ENCODE measurements around the gene OR10G8. TPM values are rescaled to one million over a fixed set of nuclear protein-coding genes. Genes with fewer than 3 reads are reported as not detected.
A peak's percentile ranks its signal among the peaks of the same experiment; 100 is the strongest.

Gene OR10G8
- total RNA-seq, 2 donors from 2014 or later: not detected

DNA sequence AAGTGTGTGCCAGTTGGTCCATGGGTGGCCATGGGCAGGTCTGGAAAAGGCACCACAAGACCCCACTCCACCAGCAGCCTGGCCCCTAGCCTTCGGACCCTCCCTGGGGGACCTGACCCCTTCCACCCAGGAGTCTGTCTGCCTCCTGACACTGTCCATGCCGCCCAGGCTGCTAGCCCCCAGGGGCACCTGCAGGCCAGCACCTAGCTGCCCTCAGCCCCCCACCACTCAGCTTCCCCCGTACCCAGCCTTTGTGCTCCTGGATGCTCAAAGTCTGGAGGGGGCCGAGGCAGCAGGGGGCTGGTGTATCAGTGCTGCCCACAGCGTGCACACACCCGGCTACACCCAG is 48.9 kb downstream of the OR10G8 start:
- ATAC-seq (peak in 1 of 2 donors; percentile 6), DNase-seq (no peak)
- intact Hi-C loops (cut with DNase I): no loop called here

DNA sequence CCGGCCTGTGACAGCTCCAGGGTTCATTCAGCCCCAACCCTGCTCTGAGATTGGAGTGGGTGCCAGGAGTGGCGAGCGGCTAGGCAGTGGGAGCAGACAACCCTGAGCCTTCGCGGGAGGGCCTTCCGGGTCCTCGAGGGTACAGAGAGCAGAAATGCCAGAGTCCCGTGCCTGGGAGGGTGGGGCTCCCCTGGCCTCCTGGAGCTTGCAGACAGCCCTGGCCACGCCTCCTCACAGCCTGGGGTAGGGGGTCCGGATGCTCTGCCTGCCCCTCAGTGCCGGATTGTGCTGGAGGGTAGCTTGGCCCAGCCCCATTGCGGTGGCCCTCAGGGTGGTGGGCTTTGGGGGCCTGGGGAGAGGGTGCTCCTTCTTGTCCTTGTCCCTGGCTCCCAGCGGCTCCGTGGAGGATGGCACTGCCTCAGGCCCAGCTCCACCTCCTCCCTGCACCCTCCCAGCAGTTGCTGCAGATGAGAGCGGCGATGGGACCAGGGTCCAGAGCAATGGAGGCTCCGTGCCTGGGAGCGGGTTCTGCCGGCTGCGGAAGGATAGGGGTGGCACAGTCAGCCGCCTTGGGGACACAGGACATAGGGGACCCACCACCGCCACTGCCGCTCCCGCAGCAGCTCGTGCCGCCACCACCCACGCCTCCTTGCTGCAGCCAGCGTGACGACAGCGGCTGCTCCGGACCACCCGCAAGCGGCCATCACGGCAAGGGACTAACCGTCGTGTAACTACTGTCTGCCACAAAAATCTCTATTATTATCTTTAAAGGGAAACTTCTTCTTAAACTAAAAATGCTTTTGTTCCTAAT is 49.4 kb downstream of the OR10G8 start:
- DNase-seq (peak; percentile 36), ATAC-seq (peak; percentile 35 to 72)
- intact Hi-C loops (cut with DNase I): no loop called here

DNA sequence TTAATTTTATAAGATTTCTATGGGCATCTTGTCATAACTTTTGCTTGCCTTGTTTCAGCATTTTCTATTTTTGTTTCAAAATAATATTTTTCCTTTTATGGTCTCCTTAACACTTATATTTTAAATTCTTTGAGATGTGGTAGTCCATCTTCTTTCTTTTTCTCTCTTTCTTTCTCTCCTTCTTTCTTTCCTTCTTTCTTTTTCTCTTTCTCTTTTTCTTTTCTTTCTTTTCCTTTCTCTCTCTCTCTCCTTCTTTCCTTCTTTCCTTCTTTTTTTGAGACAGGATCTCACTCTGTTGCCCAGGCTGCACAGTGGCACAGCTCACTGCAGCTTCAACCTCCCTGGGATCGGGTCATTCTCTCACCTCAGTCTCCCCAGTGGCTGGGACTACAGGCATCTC is 50.7 kb downstream of the OR10G8 start:
- intact Hi-C loops (cut with DNase I): no loop called here
- ATAC-seq (no peak), DNase-seq (no peak)

DNA sequence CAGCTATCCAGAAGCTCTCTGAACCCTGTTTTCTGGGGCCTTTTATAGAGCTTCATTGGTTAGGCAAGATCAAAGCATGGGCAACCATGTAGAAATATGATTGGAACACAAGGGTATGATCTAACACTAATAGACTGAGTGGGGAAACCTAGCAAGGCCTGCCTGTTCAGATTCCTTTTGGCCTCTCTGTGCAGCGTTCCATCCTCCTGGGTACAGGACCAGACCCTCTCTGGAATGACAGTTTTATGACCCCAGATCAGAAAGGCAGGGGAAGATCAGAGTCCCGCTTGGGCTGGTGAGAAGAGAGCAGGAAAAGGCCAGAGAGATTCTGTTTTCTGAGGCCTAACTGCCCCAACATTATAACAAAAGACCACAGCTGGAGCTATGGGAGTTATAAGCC is 52.0 kb downstream of the OR10G8 start:
- ATAC-seq (no peak), DNase-seq (no peak)
- intact Hi-C loops (cut with DNase I): no loop called here

DNA sequence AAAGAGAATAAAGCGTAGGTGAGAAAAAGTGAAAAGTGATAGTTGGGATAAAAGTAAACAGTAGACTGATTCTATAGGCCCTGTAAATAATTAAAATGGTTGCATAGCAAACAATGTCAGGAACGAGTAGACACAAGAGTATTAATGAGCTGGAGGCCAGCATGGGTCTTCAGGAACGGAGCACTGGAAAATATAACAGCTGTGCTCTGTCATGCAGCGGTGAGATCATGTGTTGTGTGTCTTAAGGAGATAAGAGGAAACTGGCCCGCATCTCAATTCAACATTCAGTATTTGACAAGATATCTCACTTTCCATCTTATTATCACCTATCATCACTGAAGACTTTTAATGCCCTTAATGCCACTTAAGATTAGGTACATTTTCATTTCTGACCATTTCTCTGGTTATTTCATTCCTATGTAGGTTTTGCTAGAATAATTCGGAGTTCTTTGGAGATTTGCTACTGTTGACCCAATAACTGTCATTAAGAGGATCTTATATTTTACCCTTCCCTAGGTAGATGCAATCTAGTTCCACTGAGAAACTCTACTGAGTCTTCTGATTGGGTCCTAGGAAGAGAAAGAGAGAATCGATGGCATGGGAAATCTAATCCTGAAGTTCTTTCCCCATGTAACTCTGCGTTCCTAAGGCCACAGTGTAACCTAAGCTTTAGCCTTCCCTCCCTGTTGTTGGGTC is 53.2 kb downstream of the OR10G8 start:
- intact Hi-C loops (cut with DNase I): no loop called here
- no peak for ATAC-seq
- DNase-seq: no peak

Other genes starting within 250 kb of the OR10G8 start
- not detected for gene OR6M1, start 220.4 kb upstream of the OR10G8 start, total RNA-seq
- not detected for gene TMEM225, start 141.1 kb upstream of the OR10G8 start, total RNA-seq
- under 1 TPM in 1 of 2 donors, not detected in 1; 0.37 TPM for gene OR8D4, start 124.6 kb upstream of the OR10G8 start, total RNA-seq
- gene OR4D5, start 87.2 kb upstream of the OR10G8 start, total RNA-seq: under 1 TPM in 1 of 2 donors, not detected in 1; 0.24 TPM
- gene OR6T1, start 83.0 kb upstream of the OR10G8 start, total RNA-seq: not detected
- gene OR10S1, start 49.0 kb upstream of the OR10G8 start, total RNA-seq: not detected
- not detected for gene OR10G6, start 31.6 kb upstream of the OR10G8 start, total RNA-seq
- not detected for gene OR10G4, start 13.8 kb upstream of the OR10G8 start, total RNA-seq
- not detected for gene OR10G9, start 3.8 kb upstream of the OR10G8 start, total RNA-seq
- not detected for gene OR10G7, start 14.5 kb downstream of the OR10G8 start, total RNA-seq
- gene VWA5A, start 88.7 kb downstream of the OR10G8 start, total RNA-seq: 1 to 10 TPM; 5.4 to 7.6 TPM
- gene OR10D3, start 156.5 kb downstream of the OR10G8 start, total RNA-seq: not detected
- not detected for gene OR8G1, start 214.3 kb downstream of the OR10G8 start, total RNA-seq
- not detected for gene OR8G5, start 229.6 kb downstream of the OR10G8 start, total RNA-seq